ENCODE results near the gene FAM20A. TPM values are rescaled to one million over a fixed set of nuclear protein-coding genes. Genes with fewer than 3 reads are reported as not detected.

Gene FAM20A
- polyA plus RNA-seq, 1 donor (not counting 4 experiments of a cell fraction or from before 2014, with no cell fraction given): not detected

GRCh38 chr17:68577497-68577821, 23.7 kb downstream of the FAM20A start:
- Histone ChIP-seq H3K9me1 (ENCODE audit: control insufficient read depth, extremely low read depth, insufficient read depth, low read length) (no peaks in the 10 kb centered on the region), H3K9me3 (ENCODE audit: control insufficient read depth, low read depth, low read length) (no peaks in the 10 kb centered on the region), H3K9ac (ENCODE audit: control insufficient read depth, extremely low read depth, insufficient read depth, low read length) (no peak overlapping the region), H2AFZ (ENCODE audit: control insufficient read depth, low read length) (no peak overlapping the region), H4K20me1 (ENCODE audit: control insufficient read depth, extremely low read depth, insufficient read depth, low read length) (no peaks in the 10 kb centered on the region), H3K27me3 (ENCODE audit: control insufficient read depth, extremely low read depth, insufficient read depth, low read length) (no peaks in the 10 kb centered on the region), H3K36me3 (ENCODE audit: control insufficient read depth in 2 of 2, extremely low read depth in 1 of 2, insufficient read depth in 2 of 2, low read length in 2 of 2) (no peaks in the 10 kb centered on the region), H3K27ac (ENCODE audit: control insufficient read depth, insufficient read depth, low read length) (no peak overlapping the region), H3K4me1 (ENCODE audit: control insufficient read depth, extremely low read depth, insufficient read depth, low read length) (no peaks in the 10 kb centered on the region), H3K4me2 (ENCODE audit: control insufficient read depth, extremely low read depth, insufficient read depth, low read depth, low read length) (no peak overlapping the region), H3K4me3 (ENCODE audit: control insufficient read depth in 2 of 3, extremely low read depth in 1 of 3, insufficient read depth in 2 of 3, low read depth in 1 of 3, low read length in 3 of 3) (no peak overlapping the region), H3K79me2 (ENCODE audit: control insufficient read depth, insufficient read depth, low read length) (no peaks in the 10 kb centered on the region)
- FAIRE-seq: no peak
- no peak for DNase-seq (ENCODE audit: low read depth, low spot score)
- TF ChIP-seq EZH2 (IDR thresholded peaks at IDR 0.05; ENCODE audit: low read length): no peak
- TF ChIP-seq CTCF (optimal IDR thresholded peaks at IDR 0.05 in 1 of 3, IDR thresholded peaks at IDR 0.05 in 1 of 3, conservative IDR thresholded peaks at IDR 0.05 in 1 of 3; ENCODE audit: extremely low read depth in 1 of 3, insufficient read depth in 2 of 3, low read length in 3 of 3): no peak
- dilution Hi-C loops (cut with MboI; ENCODE audit: extremely low pct_ligation_motif_present, low sequenced_read_pairs): no loop called here

- H3K9me1 ChIP-seq (ENCODE audit: control insufficient read depth, extremely low read depth, insufficient read depth, low read length): no peaks in the 10 kb centered on the region
- FAIRE-seq: no peak
- H3K79me2 ChIP-seq (ENCODE audit: control insufficient read depth, insufficient read depth, low read length): no peaks in the 10 kb centered on the region
Measured at GRCh38 chr17:68576811-68577496, 24.2 kb downstream of the FAM20A start.

More at GRCh38 chr17:68576811-68577496, 24.2 kb downstream of the FAM20A start:
- no peak overlapping the region for H2AFZ ChIP-seq (ENCODE audit: control insufficient read depth, low read length)
- no peak overlapping the region for H3K27ac ChIP-seq (ENCODE audit: control insufficient read depth, insufficient read depth, low read length)
- DNase-seq (ENCODE audit: low read depth, low spot score): no peak
- TF ChIP-seq EZH2 (IDR thresholded peaks at IDR 0.05; ENCODE audit: low read length) (no peak), CTCF (optimal IDR thresholded peaks at IDR 0.05 in 1 of 3, IDR thresholded peaks at IDR 0.05 in 1 of 3, conservative IDR thresholded peaks at IDR 0.05 in 1 of 3; ENCODE audit: extremely low read depth in 1 of 3, insufficient read depth in 2 of 3, low read length in 3 of 3) (no peak)
- no peaks in the 10 kb centered on the region for H3K36me3 ChIP-seq (ENCODE audit: control insufficient read depth in 2 of 2, extremely low read depth in 1 of 2, insufficient read depth in 2 of 2, low read length in 2 of 2)
- H4K20me1 ChIP-seq (ENCODE audit: control insufficient read depth, extremely low read depth, insufficient read depth, low read length): no peaks in the 10 kb centered on the region
- no peaks in the 10 kb centered on the region for H3K27me3 ChIP-seq (ENCODE audit: control insufficient read depth, extremely low read depth, insufficient read depth, low read length)
- H3K4me2 ChIP-seq (ENCODE audit: control insufficient read depth, extremely low read depth, insufficient read depth, low read depth, low read length): no peak overlapping the region
- no peak overlapping the region for H3K9ac ChIP-seq (ENCODE audit: control insufficient read depth, extremely low read depth, insufficient read depth, low read length)
- H3K4me3 ChIP-seq (ENCODE audit: control insufficient read depth in 2 of 3, extremely low read depth in 1 of 3, insufficient read depth in 2 of 3, low read depth in 1 of 3, low read length in 3 of 3): no peak overlapping the region
- no peaks in the 10 kb centered on the region for H3K9me3 ChIP-seq (ENCODE audit: control insufficient read depth, low read depth, low read length)
- H3K4me1 ChIP-seq (ENCODE audit: control insufficient read depth, extremely low read depth, insufficient read depth, low read length): no peaks in the 10 kb centered on the region
- dilution Hi-C loops (cut with MboI; ENCODE audit: extremely low pct_ligation_motif_present, low sequenced_read_pairs): no loop called here

All from keratinocyte (primary cell).